GM15510 (cell line): ENCODE measurements around the gene ARID2.
A peak's percentile ranks its signal among the peaks of the same experiment; 100 is the strongest.

Experiments used
- POLR2A ChIP-seq: IDR thresholded peaks from 3 replicates; pipeline ENCODE4 v1.6.1; 2011; ENCODE audit warnings: borderline replicate concordance; ENCODE audit not compliant: insufficient read length; ENCODE audit errors: extremely low read depth

ARID2 gene

DNA sequence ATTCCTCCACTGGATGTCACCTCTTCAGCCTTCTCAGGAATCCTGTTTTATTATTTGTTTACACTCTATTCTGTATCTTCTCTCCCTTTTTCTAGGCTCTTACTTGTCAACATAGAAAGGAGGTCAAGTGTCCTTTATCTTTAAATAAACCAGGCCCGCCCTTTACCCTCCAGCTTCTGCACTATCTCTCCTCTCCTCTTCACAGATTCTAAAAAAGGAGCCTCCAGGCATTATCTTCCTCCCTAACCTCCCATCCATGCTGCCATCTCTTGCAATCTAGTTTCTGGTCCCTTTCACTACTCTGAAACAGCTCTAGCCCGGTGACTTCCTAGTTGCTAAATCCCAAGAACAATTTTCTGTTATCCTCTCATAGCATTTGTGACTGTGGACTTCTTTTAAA lies 24.1 kb upstream of the ARID2 start:
- no peak for TF ChIP-seq POLR2A

DNA sequence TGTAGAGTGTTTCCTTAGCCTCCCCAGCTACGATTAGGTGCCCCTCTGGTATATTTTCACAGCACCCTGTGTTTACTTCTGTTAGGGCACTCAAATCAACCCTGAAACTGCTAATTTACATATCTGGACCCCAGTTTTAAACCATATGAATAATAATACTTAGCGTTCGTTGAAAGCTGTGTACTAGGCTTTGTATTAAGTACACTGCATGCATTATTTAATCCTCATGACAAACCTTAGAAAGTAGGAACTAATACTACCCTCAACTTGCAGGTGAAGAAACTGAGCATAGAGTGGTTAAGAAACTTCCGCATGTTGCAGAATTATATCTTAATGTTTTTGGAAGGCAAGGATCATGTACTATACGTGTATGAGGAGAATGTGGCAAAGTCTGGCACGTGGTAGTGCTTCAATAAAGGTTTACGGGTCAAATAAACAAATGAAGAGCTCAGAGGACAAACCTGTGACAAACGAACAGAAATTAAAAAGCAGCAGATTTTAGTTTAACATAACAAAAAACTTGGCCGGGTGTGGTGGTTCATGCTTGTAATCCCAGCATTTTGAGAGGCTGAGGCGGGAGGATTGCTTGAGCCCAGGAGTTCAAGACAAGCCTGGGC lies 22.2 kb upstream of the ARID2 start:
- no peak for TF ChIP-seq POLR2A

DNA sequence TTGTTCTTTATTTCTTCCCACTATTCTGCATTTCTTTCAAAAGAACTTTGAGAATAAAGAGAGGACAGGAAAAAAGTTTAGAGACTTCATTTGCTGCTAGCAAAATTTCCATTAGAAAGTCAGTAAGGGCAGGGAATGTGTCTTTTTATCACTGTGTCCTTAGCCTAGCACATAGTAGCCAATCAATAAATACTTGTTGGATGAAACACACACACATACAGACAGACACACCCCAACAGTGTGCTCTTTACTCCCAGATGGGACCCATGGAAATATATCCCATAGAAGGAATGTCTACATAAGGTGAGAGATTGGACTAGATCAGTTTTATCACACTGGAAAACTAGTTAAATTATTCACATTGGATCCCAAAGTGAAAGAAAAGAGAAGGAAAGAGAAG lies 21.1 kb upstream of the ARID2 start:
- TF ChIP-seq POLR2A: no peak

DNA sequence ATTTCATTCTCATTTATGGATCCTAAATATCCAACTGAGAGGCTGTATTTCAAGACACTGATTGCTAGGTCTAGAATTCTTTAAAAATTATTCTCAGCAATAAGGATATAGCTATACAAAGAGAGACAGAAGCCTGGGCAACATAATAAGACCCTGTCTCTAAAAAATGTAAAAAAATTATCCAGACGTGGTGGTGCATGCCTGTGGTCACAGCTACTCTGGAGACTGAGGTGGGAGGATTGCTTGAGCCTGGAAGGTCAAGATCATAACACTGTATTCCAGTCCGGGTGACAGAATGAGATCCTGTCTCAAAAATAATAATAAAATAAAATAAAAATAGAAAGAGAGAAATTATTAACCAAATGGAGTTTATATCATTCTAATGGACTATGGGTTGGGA lies 20.6 kb upstream of the ARID2 start:
- no peak for TF ChIP-seq POLR2A

DNA sequence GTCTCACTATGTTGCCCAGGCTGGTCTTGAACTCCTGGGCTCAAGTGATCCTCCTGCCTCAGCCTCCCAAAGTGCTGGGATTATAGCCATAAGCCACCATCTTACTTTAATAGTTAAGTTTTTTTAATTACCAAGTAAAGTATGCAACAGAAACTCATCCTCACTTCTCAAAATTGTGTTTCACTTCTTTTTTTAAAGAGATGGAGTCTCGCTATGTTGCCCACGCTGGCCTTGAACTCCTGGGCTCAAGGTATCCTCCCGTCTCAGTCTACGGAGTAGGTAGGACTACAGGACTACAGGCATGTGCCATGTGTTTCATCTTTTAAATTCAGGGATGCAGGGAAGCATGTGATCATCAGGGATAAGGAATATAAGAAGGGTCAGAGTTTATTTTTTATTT lies 17.2 kb upstream of the ARID2 start:
- no peak for TF ChIP-seq POLR2A

DNA sequence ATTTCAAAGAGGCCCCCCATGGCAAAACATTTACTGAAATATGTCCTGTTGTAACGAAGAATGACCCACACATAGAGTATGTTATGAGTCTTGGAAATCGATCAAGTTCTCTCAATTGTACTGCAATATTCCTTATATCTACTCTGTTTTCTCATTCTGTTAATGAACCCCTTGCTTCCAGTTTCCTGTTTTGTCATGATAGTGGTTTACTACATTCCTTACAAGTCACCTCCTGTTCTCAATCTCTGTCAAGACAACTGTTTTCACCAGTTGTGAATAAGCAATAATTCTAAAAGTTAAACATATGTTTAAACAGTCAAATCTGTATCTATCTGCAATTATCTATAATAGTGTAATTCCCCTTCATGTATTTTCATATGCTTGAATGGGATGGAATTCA lies 16.4 kb upstream of the ARID2 start:
- TF ChIP-seq POLR2A: no peak

DNA sequence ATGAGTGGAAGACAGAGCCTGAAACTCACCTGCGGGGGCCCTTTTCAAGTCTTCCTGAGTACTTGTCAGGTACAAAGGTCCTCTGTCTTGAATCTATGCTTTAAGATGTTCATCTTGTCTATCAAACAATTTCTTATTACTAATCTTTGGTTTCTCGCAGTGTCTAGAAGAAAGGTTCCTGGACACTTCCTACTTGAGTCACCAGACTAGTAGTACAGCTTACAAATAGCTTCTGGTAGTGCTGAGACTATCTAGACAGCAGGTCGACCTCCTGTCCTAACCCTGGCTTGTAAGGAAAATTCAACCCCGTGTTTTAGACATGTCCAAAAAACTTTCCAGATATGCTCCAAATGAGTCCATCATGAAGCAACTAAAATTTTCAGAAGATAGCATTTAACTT lies 11.2 kb upstream of the ARID2 start:
- TF ChIP-seq POLR2A: no peak

DNA sequence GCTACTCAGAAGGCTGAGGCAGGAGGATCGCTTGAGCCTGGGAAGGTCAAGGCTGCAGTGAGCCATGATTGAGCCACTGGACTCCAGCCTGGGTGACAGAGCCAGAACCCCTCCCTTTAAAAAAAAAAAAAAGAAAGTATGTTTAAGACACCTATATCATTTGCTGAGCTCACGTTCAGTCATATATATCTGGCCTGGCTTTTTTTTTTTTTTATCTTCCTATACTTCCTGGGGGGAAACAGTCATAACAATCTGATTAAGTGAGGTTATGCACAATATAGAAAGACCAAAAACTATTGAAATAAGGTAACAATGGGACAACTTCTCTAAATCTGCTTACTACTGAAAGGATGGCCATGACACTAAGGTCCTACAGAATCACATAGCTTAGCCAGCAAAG lies 9.4 kb upstream of the ARID2 start:
- no peak for TF ChIP-seq POLR2A

DNA sequence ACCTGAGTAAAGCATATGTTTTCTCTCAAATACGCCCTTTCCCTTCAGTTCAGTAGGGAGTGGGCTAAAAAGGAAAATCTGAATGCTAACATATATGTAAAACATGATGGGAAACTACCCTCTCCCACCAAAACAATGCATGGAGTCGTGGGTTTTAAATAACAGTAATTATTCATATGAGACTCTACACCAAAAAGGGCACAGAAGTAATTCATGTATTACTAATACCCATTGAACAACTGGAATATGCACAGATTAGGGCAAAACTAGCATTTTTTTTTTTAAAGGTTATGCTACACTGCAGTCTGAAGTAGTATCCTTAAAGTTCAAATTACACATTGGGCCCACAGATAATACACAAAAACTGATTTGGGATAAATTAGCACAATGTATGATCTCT lies 8.1 kb upstream of the ARID2 start:
- TF ChIP-seq POLR2A: no peak

DNA sequence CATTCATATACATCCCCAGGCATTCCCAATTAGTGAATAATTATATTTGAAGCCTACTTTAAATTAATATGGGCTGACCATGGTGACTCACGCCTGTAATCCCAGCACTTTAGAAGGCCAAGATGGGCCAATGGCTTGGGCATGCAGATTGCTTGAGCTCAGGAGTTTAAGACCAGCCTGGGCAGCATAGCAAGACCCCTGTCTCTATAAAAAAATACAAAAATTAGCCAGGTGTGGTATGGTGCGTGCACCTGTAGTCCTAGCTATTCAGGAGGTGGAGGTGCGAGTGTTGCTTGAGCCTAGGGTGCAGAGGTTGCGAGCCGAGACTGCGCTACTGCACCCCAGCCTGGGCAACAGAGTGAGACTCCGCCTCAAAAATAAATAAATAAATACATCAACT lies 7.6 kb upstream of the ARID2 start:
- TF ChIP-seq POLR2A: no peak

DNA sequence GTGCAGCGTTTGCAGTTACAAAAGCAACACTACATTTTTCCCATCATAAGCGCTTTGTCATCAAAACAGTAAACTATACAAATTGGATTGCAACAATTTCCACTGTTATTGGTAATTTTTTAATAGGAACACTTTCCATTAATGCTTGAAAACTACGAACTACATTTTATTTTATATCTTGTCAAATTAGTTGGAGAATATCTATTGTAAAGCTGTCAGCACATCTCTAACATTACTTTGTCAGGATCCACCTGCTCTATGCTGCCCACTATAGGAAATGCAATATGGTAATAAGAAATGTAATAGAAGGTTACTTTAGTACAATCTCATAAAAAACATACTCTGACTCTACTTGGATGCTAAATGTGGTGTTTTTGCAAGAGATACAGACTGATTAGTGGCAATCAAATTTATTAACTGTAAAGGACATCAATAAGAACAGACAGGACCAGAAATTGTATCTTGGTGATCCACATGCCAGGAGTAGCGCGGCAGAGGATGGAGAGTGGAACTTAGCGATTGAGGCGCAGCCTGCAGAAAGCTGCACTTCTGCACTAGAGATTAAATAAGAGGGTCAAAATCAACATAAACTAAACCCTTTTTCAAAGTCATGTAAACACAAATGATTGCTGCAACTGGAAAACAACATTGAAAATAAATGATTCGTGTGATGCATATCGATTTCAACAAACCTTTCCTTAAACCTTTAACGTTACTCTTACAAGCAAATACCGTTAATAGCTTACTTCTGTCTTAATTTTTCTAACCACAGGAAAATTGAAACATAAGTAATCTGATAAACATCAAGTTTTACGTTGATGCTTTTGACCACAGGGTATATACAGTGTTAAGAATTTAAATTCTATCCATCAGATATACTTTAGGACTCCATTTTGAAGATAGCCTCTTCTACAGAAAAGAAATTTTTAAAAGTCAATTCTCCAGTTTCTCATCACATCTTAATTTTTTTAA lies 3.6 kb upstream of the ARID2 start:
- no peak for TF ChIP-seq POLR2A

DNA sequence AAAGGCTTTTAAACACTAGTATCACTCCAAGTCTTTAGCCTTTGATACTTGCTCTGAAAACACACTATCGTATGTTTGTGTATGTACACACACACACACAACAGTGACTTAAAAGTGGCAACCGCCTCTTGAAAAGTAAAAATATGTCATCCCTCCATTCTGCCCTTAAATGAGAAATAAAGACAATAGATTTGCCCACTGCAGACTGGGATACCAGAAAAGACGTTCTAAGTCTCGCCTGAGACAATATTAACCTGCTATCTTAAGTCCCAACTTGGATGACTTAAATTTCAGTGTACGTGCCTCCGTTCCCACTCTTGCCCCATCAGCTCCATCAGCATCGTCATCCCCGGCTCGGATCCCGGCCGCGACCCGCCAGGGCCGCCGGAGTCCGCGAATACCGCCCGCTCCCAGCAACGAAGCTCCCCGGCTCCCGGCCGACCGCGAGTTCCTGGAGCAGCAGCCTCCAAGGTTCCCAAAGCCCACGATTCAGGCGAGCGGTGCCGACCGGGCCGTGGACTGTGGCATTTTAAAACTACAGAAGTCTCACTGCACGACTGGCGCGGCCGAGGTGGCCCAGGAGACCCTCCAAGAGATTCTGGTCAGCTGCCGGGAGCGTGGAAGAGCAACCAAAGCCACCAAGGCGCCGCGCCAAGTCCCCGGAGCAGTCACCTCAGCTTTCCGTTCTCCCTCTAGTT lies 2.8 kb upstream of the ARID2 start:
- TF ChIP-seq POLR2A: no peak

DNA sequence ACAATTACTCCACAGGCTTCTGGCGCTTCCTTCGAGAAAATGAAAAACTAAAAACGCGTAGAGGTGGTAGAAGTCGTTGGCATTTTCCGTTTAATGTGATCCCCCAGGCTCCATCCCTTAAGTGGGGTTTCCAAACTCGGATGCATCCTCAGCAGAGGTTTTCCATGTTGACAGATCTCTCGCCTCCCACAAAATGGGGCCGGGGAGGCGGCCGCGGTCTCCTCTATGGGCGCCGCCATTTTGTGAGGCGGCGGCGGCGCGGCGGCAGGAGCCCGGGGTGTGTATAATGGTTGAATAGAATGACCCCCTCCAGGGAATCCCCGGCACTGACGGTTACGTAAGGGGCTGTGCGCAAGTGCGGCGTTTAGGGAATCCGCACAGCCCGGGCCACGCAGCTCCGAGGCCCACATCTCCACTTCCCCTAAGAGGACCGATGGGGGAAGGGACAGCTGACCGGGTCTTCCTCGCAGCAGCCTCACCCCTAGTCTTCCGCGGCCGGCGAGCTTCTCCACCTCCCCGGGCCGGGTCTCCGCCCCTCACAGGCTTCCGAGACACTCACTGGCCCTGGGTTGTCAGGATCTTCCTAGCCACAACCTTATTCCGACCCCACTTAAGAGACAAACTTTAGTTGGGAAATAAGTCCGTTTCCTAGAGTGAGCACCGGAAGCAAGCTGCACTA lies 2.1 kb upstream of the ARID2 start:
- peak; percentile 75 for TF ChIP-seq POLR2A

DNA sequence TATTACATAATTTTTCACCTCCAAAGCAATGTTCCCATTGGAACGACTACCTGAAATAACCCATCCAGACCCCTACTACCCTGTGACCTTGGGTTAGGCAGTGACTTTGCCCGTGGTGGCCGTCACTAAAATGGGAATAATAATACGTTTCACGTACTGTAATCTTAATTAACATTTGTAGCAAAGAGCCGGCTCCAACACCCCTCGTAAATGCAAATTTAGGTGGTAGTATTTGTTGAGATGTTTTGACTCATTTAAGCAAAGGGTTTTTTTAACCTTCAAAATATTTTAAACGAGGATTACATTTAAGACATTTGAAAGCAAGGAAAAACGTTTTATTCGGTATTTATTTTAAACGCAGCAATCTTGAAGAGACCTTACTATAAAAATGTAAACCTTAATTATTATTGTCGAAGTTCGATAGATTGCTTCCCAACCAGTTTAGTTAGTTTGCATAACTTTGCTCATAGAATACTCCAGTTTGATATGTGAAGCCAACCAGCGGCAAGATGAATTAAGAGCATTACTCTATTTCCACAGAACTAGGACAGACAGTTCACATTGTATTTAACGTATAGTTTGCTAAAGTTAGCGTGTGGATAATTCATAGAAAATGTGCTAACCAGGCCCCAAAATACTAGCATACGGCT lies 1.4 kb upstream of the ARID2 start:
- TF ChIP-seq POLR2A: no peak
